ENCODE results near the gene LRP8. TPM values are rescaled to one million over a fixed set of nuclear protein-coding genes. Genes with fewer than 3 reads are reported as not detected.

The LRP8 gene
- total RNA-seq, 1 experiment from 2014 or later: 56.3 TPM

DNA sequence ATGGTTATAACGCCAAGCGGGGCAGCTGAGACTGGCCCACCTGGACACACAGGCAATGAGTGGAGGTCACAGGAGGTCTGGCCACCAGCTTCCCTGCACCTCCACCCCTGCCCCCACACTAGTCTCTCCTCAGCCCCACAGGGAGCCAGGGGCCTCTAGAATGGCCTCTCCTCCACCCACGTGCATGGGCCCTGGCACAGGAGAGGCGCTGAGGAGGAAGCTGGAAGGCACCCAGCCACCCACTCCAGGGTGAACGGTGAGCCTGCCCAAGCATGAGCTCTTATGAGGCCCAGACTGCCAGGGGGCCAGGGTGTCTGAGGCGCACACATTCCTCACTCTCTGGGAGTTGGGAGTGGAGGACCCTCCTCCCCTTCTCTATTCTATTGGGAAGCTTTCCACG lies 22.2 kb downstream of the LRP8 start:
- no peaks in the 10 kb centered on the region; a peak in 1 of 4 replicates for H3K36me3 ChIP-seq (ENCODE audit: control insufficient read depth in 1 of 2, insufficient read depth in 2 of 2, low read length in 2 of 2)
- H3K4me1 ChIP-seq (ENCODE audit: control insufficient read depth in 1 of 2, insufficient read depth in 2 of 2, low read length in 2 of 2): peaks cover 2 to 8% of the 10 kb centered on the region in 2 experiments; a peak in 2 of 4 replicates
- H3K4me2 ChIP-seq (ENCODE audit: low read length): no peak overlapping the region
- intact Hi-C loops (cut with micrococcal nuclease): no loop called here
- POLR2A ChIA-PET: no interaction called here
- H2AFZ ChIP-seq (ENCODE audit: low read depth, low read length, poor library complexity, severe bottlenecking): no peak overlapping the region
- H3K9me2 ChIP-seq (ENCODE audit: insufficient read depth): no peaks in the 10 kb centered on the region
- RAD21 ChIA-PET (ENCODE audit: low non-redundant PET in 1 of 2, low total read pairs in 2 of 2, uncharacterized antibody in 2 of 2, unreplicated experiment in 2 of 2): no interaction called here
- no peaks in the 10 kb centered on the region for H3K9me3 ChIP-seq (ENCODE audit: control insufficient read depth in 1 of 2, insufficient read depth in 1 of 2, low read depth in 1 of 2, low read length in 2 of 2)
- BruUV-seq (replicated peaks): no TSS peak
- ATAC-seq (no peak), DNase-seq (ENCODE audit: low read depth, low spot score) (no peak)
- no peaks in the 10 kb centered on the region for H3K27me3 ChIP-seq (ENCODE audit: insufficient read depth, low read length)
- H4K20me1 ChIP-seq (ENCODE audit: insufficient read depth): no peaks in the 10 kb centered on the region
- H3K4me3 ChIP-seq (replicated peaks in 1 of 2; ENCODE audit: low read depth in 1 of 2, low read length in 2 of 2): no peak overlapping the region
- peaks cover 57% of the 10 kb centered on the region for H3K79me2 ChIP-seq (ENCODE audit: insufficient read depth, low read length)
- TF ChIP-seq RAD21 (IDR thresholded peaks at IDR 0.05; ENCODE audit: low read depth) (no peak), POLR2A (IDR thresholded peaks at IDR 0.05; ENCODE audit: borderline replicate concordance, extremely low read depth, insufficient read depth, insufficient read length) (no peak), ZFX (IDR thresholded peaks at IDR 0.05) (no peak), EZH2phosphoT487 (IDR thresholded peaks at IDR 0.05; ENCODE audit: borderline replicate concordance) (no peak)
- TF ChIP-seq, protein P1, sequence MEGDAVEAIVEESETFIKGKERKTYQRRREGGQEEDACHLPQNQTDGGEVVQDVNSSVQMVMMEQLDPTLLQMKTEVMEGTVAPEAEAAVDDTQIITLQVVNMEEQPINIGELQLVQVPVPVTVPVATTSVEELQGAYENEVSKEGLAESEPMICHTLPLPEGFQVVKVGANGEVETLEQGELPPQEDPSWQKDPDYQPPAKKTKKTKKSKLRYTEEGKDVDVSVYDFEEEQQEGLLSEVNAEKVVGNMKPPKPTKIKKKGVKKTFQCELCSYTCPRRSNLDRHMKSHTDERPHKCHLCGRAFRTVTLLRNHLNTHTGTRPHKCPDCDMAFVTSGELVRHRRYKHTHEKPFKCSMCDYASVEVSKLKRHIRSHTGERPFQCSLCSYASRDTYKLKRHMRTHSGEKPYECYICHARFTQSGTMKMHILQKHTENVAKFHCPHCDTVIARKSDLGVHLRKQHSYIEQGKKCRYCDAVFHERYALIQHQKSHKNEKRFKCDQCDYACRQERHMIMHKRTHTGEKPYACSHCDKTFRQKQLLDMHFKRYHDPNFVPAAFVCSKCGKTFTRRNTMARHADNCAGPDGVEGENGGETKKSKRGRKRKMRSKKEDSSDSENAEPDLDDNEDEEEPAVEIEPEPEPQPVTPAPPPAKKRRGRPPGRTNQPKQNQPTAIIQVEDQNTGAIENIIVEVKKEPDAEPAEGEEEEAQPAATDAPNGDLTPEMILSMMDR (IDR thresholded peaks at IDR 0.05 in 2 of 3, conservative IDR thresholded peaks at IDR 0.05 in 1 of 3; ENCODE audit: borderline replicate concordance in 1 of 3, insufficient read depth in 1 of 3, low read depth in 2 of 3, low read length in 2 of 3): no peak
- TF ChIP-seq, protein P2, sequence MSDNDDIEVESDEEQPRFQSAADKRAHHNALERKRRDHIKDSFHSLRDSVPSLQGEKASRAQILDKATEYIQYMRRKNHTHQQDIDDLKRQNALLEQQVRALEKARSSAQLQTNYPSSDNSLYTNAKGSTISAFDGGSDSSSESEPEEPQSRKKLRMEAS (IDR thresholded peaks at IDR 0.05): no peak
- no peak overlapping the region for H3K9ac ChIP-seq (ENCODE audit: low read length)
- H3K27ac ChIP-seq (ENCODE audit: low read depth, low read length): no peak overlapping the region
- CTCF ChIA-PET: interaction anchor here (1.3 kb wide), 1 partner anchor 27 kb away, joined by 4 read pairs; no protein-coding TSS in a partner anchor

- H3K9ac ChIP-seq (ENCODE audit: low read length): no peak overlapping the region
- no peak overlapping the region for H2AFZ ChIP-seq (ENCODE audit: low read depth, low read length, poor library complexity, severe bottlenecking)
- H3K79me2 ChIP-seq (ENCODE audit: insufficient read depth, low read length): peaks cover 60% of the 10 kb centered on the region
- intact Hi-C loops (cut with micrococcal nuclease): no loop called here
- DNase-seq (ENCODE audit: low read depth, low spot score) (no peak), ATAC-seq (no peak)
- H4K20me1 ChIP-seq (ENCODE audit: insufficient read depth): no peaks in the 10 kb centered on the region
- ChIA-PET POLR2A (no interaction called here), RAD21 (ENCODE audit: low non-redundant PET in 1 of 2, low total read pairs in 2 of 2, uncharacterized antibody in 2 of 2, unreplicated experiment in 2 of 2) (no interaction called here), CTCF (no interaction called here)
- no peak overlapping the region for H3K4me2 ChIP-seq (ENCODE audit: low read length)
- peaks cover 2 to 8% of the 10 kb centered on the region in 2 experiments; a peak in 2 of 4 replicates for H3K4me1 ChIP-seq (ENCODE audit: control insufficient read depth in 1 of 2, insufficient read depth in 2 of 2, low read length in 2 of 2)
- no peaks in the 10 kb centered on the region for H3K27me3 ChIP-seq (ENCODE audit: insufficient read depth, low read length)
- H3K36me3 ChIP-seq (ENCODE audit: control insufficient read depth in 1 of 2, insufficient read depth in 2 of 2, low read length in 2 of 2): no peaks in the 10 kb centered on the region; a peak in 1 of 4 replicates
- H3K9me3 ChIP-seq (ENCODE audit: control insufficient read depth in 1 of 2, insufficient read depth in 1 of 2, low read depth in 1 of 2, low read length in 2 of 2): no peaks in the 10 kb centered on the region
- no TSS peak for BruUV-seq (replicated peaks)
- no peaks in the 10 kb centered on the region for H3K9me2 ChIP-seq (ENCODE audit: insufficient read depth)
- H3K4me3 ChIP-seq (replicated peaks in 1 of 2; ENCODE audit: low read depth in 1 of 2, low read length in 2 of 2): no peak overlapping the region
- TF ChIP-seq EGR1 (IDR thresholded peaks at IDR 0.05; ENCODE audit: low read depth) (no peak), ZNF274 (IDR thresholded peaks at IDR 0.05; ENCODE audit: low read depth, low read length) (no peak), EZH2phosphoT487 (IDR thresholded peaks at IDR 0.05; ENCODE audit: borderline replicate concordance) (no peak), CBX3 (IDR thresholded peaks at IDR 0.05; ENCODE audit: low read depth) (no peak), POLR2A (IDR thresholded peaks at IDR 0.05; ENCODE audit: borderline replicate concordance, extremely low read depth, insufficient read depth, insufficient read length) (no peak), JUND (IDR thresholded peaks at IDR 0.05) (no peak), TCF7L2 (IDR thresholded peaks at IDR 0.05; ENCODE audit: borderline replicate concordance, extremely low read depth, insufficient read depth, insufficient read length) (no peak), SRF (IDR thresholded peaks at IDR 0.05; ENCODE audit: low read depth) (no peak)
- TF ChIP-seq, protein P3, sequence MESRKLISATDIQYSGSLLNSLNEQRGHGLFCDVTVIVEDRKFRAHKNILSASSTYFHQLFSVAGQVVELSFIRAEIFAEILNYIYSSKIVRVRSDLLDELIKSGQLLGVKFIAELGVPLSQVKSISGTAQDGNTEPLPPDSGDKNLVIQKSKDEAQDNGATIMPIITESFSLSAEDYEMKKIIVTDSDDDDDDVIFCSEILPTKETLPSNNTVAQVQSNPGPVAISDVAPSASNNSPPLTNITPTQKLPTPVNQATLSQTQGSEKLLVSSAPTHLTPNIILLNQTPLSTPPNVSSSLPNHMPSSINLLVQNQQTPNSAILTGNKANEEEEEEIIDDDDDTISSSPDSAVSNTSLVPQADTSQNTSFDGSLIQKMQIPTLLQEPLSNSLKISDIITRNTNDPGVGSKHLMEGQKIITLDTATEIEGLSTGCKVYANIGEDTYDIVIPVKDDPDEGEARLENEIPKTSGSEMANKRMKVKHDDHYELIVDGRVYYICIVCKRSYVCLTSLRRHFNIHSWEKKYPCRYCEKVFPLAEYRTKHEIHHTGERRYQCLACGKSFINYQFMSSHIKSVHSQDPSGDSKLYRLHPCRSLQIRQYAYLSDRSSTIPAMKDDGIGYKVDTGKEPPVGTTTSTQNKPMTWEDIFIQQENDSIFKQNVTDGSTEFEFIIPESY (IDR thresholded peaks at IDR 0.05; ENCODE audit: extremely low read depth, insufficient replicate concordance, low read length): no peak
- no peak overlapping the region for H3K27ac ChIP-seq (ENCODE audit: low read depth, low read length)
Measured at GRCh38 chr1:53304527-53304926, 23.3 kb downstream of the LRP8 start.
